Measurements from ENCODE around the gene TPPP.

- TF ChIP-seq TAF1 (IDR thresholded peaks at IDR 0.05; ENCODE audit: low read depth): no peak
- no peak for TF ChIP-seq EP300 (IDR thresholded peaks at IDR 0.05; ENCODE audit: borderline replicate concordance)
- TF ChIP-seq, protein P1, sequence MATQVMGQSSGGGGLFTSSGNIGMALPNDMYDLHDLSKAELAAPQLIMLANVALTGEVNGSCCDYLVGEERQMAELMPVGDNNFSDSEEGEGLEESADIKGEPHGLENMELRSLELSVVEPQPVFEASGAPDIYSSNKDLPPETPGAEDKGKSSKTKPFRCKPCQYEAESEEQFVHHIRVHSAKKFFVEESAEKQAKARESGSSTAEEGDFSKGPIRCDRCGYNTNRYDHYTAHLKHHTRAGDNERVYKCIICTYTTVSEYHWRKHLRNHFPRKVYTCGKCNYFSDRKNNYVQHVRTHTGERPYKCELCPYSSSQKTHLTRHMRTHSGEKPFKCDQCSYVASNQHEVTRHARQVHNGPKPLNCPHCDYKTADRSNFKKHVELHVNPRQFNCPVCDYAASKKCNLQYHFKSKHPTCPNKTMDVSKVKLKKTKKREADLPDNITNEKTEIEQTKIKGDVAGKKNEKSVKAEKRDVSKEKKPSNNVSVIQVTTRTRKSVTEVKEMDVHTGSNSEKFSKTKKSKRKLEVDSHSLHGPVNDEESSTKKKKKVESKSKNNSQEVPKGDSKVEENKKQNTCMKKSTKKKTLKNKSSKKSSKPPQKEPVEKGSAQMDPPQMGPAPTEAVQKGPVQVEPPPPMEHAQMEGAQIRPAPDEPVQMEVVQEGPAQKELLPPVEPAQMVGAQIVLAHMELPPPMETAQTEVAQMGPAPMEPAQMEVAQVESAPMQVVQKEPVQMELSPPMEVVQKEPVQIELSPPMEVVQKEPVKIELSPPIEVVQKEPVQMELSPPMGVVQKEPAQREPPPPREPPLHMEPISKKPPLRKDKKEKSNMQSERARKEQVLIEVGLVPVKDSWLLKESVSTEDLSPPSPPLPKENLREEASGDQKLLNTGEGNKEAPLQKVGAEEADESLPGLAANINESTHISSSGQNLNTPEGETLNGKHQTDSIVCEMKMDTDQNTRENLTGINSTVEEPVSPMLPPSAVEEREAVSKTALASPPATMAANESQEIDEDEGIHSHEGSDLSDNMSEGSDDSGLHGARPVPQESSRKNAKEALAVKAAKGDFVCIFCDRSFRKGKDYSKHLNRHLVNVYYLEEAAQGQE (IDR thresholded peaks at IDR 0.05; ENCODE audit: low read depth): no peak
- no peak for TF ChIP-seq CEBPB (IDR thresholded peaks at IDR 0.05)
- TF ChIP-seq NFIC (IDR thresholded peaks at IDR 0.05): no peak
- TF ChIP-seq CREB1 (IDR thresholded peaks at IDR 0.05; ENCODE audit: low read depth): no peak
- no peak for TF ChIP-seq EGR1 (IDR thresholded peaks at IDR 0.05)
- TF ChIP-seq, protein P2, sequence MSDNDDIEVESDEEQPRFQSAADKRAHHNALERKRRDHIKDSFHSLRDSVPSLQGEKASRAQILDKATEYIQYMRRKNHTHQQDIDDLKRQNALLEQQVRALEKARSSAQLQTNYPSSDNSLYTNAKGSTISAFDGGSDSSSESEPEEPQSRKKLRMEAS (IDR thresholded peaks at IDR 0.05): no peak
- TF ChIP-seq TEAD4 (IDR thresholded peaks at IDR 0.05): no peak
- TF ChIP-seq YY1 (IDR thresholded peaks at IDR 0.05; ENCODE audit: low read depth): no peak
- no peak for TF ChIP-seq RAD21 (IDR thresholded peaks at IDR 0.05; ENCODE audit: low read depth)
Measured at GRCh38 chr5:669842-670395, 23.2 kb downstream of the TPPP start.

Data from Ishikawa (cell line).